ENCODE measurements around the gene CACNG7.

CACNG7 gene

DNA sequence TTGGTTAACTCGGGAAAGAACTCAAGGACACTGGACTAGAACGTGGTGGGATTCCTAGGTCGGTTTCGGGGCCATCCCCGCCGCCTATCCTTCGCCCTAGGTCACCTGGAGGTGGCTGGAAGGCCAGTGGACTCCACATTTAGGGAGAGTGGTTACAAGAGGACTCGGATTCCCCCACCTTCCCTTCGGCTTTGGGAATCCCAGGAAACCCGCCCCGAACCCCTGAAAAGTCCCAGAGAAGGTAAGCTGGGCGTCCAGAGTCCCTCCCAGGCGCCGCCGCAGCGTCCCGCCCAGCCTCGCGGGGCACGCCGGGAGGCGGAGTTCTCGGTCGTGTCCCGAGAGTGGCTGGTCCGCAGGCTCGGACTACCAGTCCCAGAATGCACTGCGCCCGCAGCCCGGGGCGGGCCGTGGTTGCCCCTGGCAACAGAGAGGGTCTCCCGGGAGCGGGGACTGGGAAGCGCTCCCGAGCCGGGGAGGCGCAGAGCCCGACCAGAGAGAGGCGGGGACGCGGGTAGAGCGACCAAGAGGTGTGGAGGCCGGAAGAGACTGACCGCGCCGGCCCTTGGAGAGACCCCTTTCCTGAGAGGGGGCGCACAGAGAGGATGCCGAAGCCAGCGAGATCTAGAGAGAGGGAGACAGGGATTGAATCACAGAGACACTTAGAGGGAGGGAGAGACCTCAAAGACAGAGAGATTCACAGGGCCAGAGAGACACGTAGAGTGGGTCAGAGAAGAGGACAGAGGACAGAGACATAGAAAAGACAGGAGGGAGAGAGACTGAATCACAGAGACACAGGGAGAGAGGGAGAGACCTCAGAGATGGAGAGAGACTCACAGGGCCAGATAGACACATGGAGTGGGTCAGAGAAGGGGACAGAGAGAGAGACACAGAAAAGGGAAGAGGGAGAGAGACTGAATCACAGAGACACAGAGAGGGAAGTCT lies 29.7 kb upstream of the CACNG7 start:
- DNase-seq = peak; percentile 80

DNA sequence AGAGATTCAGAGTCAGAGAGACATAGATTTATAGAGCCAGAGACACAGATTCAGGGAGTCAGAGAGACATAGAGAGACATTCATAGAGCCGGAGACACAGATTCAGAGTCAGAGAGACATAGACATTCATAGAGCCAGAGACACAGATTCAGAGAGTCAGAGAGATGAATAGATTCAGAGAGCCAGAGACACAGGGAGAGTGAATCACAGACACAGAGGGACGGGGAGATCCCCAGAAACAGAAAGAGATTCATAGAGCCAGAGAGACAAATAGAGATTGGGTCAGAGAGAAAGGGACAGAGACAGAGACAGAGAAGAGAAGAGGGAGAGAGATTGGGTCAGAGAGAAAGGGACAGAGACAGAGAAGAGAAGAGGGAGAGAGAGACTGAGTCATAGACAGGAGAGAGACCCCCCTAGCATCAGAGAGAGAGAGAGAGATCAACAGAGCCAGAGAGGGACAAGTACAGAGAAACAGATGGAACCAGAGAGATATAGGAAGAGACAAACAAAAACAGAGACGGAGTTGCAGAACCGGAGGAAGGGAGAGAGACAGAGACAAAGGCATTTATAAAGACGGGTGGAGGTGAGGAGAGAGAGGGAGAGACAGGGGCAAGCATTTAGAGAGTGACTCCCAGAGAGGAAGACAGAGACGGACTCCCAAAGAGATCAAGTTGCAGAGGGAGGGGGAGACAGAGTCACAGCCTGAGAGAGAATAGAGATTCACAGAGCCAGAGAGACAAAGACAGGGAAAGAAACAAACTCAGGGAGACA lies 28.2 kb upstream of the CACNG7 start:
- no peak for DNase-seq

GRCh38 chr19:53881482-53882390 lies 27.3 kb upstream of the CACNG7 start, which contains the start of gene PRKCG:
Gene PRKCG, plus strand, starts transcription at chr19:53882197. Its CDS starts 298 bp downstream, at chr19:53882495.
- peak; percentile 33 for DNase-seq

DNA sequence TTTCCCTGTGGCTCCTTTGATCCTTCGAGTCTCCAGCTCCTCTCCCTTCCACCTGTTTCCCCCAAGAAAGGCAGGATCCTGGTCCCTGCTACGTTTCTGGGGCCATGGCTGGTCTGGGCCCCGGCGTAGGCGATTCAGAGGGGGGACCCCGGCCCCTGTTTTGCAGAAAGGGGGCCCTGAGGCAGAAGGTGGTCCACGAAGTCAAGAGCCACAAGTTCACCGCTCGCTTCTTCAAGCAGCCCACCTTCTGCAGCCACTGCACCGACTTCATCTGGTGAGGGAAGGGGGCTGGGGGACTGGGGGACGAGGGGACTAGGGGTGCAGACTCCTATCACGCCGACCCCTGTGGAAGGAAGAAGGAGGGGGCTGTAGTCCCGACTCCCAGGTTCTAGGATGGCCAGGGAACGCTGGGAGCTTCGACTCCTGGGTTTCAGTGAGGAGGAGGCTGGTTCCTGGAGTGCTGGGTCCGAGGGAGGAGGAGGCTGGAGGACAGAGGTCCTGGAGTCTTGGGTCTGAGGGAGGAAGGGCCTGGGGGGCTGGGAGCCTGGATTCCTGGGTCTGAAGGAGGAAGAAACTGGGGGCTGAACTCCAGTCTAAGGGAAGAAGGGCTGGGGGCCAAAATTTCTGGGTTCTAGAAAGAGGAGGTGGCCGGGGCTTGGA lies 26.6 kb upstream of the CACNG7 start:
- DNase-seq = no peak

DNA sequence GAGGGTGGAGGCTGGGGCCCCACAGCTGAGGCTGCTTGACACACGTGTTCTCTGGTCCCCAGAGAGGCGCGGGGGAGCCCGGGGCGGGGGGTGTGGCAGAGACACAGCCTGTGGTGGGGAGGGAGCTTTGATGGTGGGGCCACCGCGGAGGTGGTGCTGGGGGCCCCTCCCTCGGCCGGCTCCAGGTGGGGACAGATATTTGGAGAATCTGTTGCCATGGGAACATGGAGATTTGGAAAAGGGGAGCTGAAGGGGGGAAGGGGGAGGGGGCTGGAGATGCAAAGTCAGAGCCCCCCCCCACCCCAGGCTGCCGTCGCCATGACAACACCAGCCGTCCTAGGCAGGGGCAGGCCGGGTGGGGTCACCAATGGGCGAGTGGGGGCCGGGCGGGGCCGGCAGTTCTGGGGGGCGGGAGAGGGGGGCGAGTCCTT lies 25.8 kb upstream of the CACNG7 start:
- DNase-seq = no peak

- DNase-seq = no peak
These were observed 25.3 kb upstream of the CACNG7 start for GRCh38 chr19:53883741-53884140.

DNA sequence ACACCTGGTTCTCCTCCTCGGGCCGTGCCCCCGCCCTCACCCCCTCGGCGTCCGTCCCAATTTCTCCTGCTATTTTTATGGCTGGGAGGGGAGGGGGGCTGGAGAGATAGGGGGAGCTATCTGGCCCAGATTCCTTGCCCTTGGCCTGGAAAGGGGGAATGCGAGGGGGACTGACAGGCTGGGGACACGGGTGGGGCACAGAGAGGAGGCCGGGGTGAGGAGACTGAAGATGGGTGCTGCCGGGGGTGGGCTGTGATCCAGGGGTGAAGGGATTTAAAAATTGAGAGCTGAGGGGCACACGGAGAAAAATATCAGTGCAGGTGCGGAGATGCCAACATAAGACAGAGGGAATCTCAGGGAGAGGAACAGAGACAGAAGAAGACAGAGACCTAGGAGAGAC lies 24.8 kb upstream of the CACNG7 start:
- DNase-seq = no peak

DNA sequence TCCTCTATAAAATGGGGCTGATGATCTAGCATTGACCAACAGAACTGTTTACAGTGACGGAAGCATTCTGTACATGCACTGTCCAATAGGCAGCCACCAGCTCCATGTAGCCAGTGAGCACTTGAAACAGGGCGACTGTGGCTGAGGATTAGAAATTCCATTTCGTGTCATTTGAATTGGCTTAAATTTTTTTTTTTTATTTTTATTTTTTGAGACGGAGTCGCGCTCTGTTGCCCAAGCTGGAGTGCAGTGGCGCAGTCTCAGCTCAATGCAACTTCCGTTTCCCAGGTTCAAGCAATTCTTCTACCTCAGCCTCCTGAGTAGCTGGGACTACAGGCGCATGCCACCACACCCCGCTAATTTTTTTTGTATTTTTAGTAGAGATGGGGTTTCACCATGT lies 24.0 kb upstream of the CACNG7 start:
- DNase-seq = no peak

- no peak for DNase-seq
These were observed 16.6 kb upstream of the CACNG7 start for GRCh38 chr19:53892301-53892980.

DNA sequence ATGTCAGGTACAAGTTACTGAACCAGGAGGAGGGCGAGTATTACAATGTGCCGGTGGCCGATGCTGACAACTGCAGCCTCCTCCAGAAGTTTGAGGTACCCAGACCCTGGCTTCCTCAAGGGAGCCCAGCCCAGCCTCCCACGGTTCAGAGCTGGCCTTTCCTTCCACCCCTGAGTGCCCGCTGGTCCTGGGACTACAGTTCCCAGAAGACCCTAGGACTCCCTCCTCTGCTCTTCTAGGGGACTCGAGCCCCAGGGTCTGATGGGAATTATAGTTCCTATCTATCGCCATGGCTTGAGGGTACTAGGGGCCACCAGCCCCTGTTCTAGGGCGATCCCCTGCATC lies 16.1 kb upstream of the CACNG7 start:
- no peak for DNase-seq

GRCh38 chr19:53894707-53895106 lies 14.4 kb upstream of the CACNG7 start:
- DNase-seq = no peak

- DNase-seq = no peak
These were observed 12.4 kb upstream of the CACNG7 start for GRCh38 chr19:53896682-53897081.

DNA sequence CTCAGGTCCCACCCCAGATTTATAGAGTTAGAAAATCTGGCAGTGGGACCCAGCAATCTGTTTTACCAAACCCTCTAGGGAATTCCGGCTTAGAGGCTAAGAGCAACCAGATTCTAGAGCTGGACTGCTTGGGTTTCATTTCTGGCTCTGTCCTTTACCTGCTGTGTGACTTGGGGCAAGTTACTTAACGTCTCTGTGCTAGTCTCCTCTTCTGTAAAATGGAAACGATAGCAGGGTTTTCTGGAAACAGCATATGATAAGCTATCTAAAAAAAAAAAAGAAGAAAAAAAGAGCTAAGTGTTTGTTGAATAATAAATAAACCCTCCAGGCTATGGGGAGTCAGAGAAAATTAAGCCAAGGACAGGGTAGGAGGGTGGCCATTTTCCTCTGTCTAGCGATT lies 11.6 kb upstream of the CACNG7 start:
- no peak for DNase-seq

DNA sequence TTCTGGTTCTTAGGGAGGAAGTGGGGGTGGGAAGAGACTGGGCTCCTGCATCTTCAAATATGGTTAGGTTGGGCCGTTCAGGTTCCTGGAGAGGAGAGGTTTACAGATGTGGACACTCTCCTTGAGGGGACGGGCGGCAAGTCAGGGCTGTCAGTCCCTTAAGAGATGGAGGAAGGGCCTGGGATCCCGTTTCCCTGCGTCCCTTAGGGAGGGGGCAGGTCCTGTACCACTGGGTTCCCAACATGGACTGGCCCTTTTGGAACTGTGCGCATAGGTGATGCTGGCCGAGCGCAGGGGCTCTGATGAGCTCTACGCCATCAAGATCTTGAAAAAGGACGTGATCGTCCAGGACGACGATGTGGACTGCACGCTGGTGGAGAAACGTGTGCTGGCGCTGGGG lies 10.9 kb upstream of the CACNG7 start:
- DNase-seq = no peak

GRCh38 chr19:53898636-53899341 lies 10.3 kb upstream of the CACNG7 start:
- no peak for DNase-seq

DNA sequence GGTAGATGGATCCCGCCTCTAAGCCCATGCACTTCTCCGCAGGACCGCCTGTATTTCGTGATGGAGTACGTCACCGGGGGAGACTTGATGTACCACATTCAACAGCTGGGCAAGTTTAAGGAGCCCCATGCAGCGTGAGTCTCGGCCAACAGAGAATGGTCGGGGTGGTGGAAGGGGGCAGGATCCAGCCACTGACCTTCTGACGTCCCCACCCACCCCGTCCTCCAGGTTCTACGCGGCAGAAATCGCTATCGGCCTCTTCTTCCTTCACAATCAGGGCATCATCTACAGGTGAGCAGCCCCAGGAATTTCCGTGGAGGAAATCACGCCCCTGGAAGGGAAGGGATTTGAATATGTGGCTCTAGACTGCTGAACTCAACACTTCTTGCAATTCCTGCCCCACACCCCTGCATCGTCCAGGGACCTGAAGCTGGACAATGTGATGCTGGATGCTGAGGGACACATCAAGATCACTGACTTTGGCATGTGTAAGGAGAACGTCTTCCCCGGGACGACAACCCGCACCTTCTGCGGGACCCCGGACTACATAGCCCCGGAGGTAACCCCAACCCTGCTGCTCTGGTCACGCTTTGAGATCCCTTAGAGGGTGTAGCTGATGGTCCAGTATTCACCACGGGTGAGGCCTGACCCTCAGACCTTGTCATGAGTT lies 8.8 kb upstream of the CACNG7 start:
- DNase-seq = no peak

DNA sequence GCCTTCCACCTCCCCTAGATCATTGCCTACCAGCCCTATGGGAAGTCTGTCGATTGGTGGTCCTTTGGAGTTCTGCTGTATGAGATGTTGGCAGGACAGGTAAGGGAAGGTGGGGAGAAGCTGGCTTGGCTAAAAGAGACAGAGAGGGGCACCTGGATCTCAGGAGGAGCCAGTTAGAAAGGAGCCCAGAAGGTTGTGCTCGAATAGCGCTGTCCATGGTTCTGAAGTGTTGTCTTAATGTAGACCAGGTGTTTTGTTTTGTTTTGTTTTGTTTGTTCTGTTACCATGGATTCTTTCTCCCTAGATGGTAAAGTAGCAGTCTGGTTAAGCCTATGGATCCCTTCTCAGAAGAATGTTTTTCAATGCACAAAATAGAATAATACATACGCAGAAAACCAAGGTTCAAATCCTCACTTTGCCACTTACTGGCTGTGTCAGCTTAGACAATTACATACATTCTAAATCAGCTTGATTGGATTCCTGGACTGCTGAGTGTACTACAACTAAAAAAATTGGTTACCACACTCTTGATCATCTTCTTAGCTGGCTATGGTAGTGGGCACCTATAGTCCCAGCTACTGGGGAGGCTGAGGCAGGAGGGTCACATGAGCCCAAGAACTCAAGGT lies 5.9 kb upstream of the CACNG7 start:
- no peak for DNase-seq

DNA sequence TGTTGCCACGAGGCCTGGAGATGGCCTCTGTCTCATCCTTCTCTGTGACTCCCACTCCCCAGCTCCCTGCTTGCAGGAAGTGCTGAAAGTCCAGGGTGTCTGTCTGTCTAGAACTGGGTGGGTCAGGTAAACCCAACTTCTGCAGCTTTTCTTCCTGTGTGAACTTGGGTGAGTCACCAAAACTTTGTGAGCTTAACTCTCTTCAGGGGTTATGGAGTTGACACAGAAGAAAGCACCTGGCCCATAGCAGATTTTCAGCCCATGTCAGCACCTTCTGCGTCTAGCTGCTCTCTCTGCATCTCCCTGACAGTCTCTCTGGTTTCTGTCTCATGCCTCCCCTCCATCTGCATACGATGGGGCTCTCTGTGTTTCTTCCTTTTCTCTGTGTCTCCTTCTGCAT lies 4.2 kb upstream of the CACNG7 start:
- DNase-seq = no peak

- no peak for DNase-seq
These were observed 3.3 kb upstream of the CACNG7 start for GRCh38 chr19:53905787-53906186.

Data from stimulated activated CD4-positive, alpha-beta T cell treated with anti-CD3 and anti-CD28 coated beads, Interleukin-1b, Interleukin-23, amount 100 ng/mL, for 48 hours (primary cell).